Cardiac muscle cell (in vitro differentiated cells and primary cell): ENCODE data around the gene LARGE1. TPM values are rescaled to one million over a fixed set of nuclear protein-coding genes. Genes with fewer than 3 reads are reported as not detected.

Experiments
- DNase-seq, 2 donors: peaks; one replicate each; pipeline versions ENCODE4 v3.0.0 to v3.0.0-alpha.2; 2010 to 2017; ENCODE audit warnings: low read depth in 1 of 2, low spot score in 1 of 2
- H3K27ac ChIP-seq: fragments of 200-600 bp; sonication (generic); 2 replicates; pipeline ENCODE4 v1.5.1; 2016
- H3K27me3 ChIP-seq: fragments of 200-600 bp; sonication (generic); 2 replicates; pipeline ENCODE4 v1.6.0; 2016; ENCODE audit warnings: control low read depth
- H3K36me3 ChIP-seq: fragments of 200-600 bp; sonication (generic); 2 replicates; pipeline ENCODE4 v1.5.1; 2016; ENCODE audit warnings: control low read depth
- H3K4me1 ChIP-seq: fragments of 200-600 bp; sonication (generic); 2 replicates; pipeline ENCODE4 v1.8.1; 2017; ENCODE audit warnings: low read depth, mild to moderate bottlenecking, mixed run types
- H3K4me3 ChIP-seq: fragments of 200-600 bp; sonication (generic); 2 replicates; pipeline ENCODE4 v1.5.1; 2016; ENCODE audit warnings: mild to moderate bottlenecking
- H3K9me3 ChIP-seq: fragments of 200-600 bp; sonication (generic); 2 replicates; pipeline ENCODE4 v1.5.1; 2017; ENCODE audit warnings: low read depth, mild to moderate bottlenecking, control low read depth
- polyA plus RNA-seq: library from polyadenylated mRNA; unstranded; fragments of >200 nt; fragmentation: Nextera tagmentation; extraction: Ambion mirVana; gene quantifications from 2 replicates; pipeline ENCODE4 v1.2.1, GENCODE V29; 2016
- total RNA-seq: library from RNA; depleted of rRNA; stranded (reverse); fragments of >200 nt; gene quantifications from 2 replicates; pipeline ENCODE4 v1.2.3, GENCODE V29; 2016
- TF ChIP-seq, protein P1 (sequence below): IDR thresholded peaks from 2 replicates; pipeline ENCODE4 v1.5.1; 2012; ENCODE audit warnings: low read depth, mild to moderate bottlenecking, low read length

LARGE1 gene
- total and polyA plus RNA-seq, 2 experiments from 2014 or later: 18.4 to 34.3 TPM

- Histone ChIP-seq H3K9me3 (no peaks in the 10 kb centered on the region), H3K4me1 (no peaks in the 10 kb centered on the region), H3K27me3 (no peaks in the 10 kb centered on the region), H3K27ac (no peak overlapping the region), H3K4me3 (no peak overlapping the region), H3K36me3 (no peaks in the 10 kb centered on the region)
- TF ChIP-seq, protein P1, sequence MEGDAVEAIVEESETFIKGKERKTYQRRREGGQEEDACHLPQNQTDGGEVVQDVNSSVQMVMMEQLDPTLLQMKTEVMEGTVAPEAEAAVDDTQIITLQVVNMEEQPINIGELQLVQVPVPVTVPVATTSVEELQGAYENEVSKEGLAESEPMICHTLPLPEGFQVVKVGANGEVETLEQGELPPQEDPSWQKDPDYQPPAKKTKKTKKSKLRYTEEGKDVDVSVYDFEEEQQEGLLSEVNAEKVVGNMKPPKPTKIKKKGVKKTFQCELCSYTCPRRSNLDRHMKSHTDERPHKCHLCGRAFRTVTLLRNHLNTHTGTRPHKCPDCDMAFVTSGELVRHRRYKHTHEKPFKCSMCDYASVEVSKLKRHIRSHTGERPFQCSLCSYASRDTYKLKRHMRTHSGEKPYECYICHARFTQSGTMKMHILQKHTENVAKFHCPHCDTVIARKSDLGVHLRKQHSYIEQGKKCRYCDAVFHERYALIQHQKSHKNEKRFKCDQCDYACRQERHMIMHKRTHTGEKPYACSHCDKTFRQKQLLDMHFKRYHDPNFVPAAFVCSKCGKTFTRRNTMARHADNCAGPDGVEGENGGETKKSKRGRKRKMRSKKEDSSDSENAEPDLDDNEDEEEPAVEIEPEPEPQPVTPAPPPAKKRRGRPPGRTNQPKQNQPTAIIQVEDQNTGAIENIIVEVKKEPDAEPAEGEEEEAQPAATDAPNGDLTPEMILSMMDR: no peak
- DNase-seq: no peak
Observed at GRCh38 chr22:33600113-33600512, 320.2 kb downstream of the LARGE1 start.

GRCh38 chr22:33599596-33599995, 320.7 kb downstream of the LARGE1 start:
- no peak for DNase-seq
- Histone ChIP-seq H3K27me3 (no peaks in the 10 kb centered on the region), H3K36me3 (no peaks in the 10 kb centered on the region), H3K4me1 (no peaks in the 10 kb centered on the region), H3K4me3 (no peak overlapping the region), H3K27ac (no peak overlapping the region), H3K9me3 (no peaks in the 10 kb centered on the region)
- TF ChIP-seq, protein P1: no peak

- Histone ChIP-seq H3K9me3 (no peaks in the 10 kb centered on the region), H3K36me3 (no peaks in the 10 kb centered on the region), H3K4me1 (no peaks in the 10 kb centered on the region), H3K4me3 (no peak overlapping the region), H3K27ac (no peak overlapping the region), H3K27me3 (no peaks in the 10 kb centered on the region)
- DNase-seq: no peak
- TF ChIP-seq, protein P1: no peak
Observed at GRCh38 chr22:33598821-33599220, 321.5 kb downstream of the LARGE1 start.

GRCh38 chr22:33597274-33597985, 322.8 kb downstream of the LARGE1 start:
- H3K36me3 ChIP-seq: no peaks in the 10 kb centered on the region
- TF ChIP-seq, protein P1: no peak

GRCh38 chr22:33593818-33594217, 326.5 kb downstream of the LARGE1 start:
- Histone ChIP-seq H3K4me3 (no peak overlapping the region), H3K36me3 (no peaks in the 10 kb centered on the region), H3K27ac (no peak overlapping the region), H3K4me1 (no peaks in the 10 kb centered on the region), H3K27me3 (no peaks in the 10 kb centered on the region), H3K9me3 (no peaks in the 10 kb centered on the region)
- TF ChIP-seq, protein P1: no peak
- DNase-seq: no peak

More at GRCh38 chr22:33597274-33597985, 322.8 kb downstream of the LARGE1 start:
- no peak overlapping the region for H3K27ac ChIP-seq
- H3K4me1 ChIP-seq: no peaks in the 10 kb centered on the region
- H3K9me3 ChIP-seq: no peaks in the 10 kb centered on the region
- H3K27me3 ChIP-seq: no peaks in the 10 kb centered on the region
- no peak overlapping the region for H3K4me3 ChIP-seq
- DNase-seq: no peak
